ENCODE data around the gene HBG2. TPM values are rescaled to one million over a fixed set of nuclear protein-coding genes. Genes with fewer than 3 reads are reported as not detected.
A peak's percentile ranks its signal among the peaks of the same experiment; 100 is the strongest.

The HBG2 gene
- total and polyA plus RNA-seq, 9 of the 15 experiments (the other 6 are each of a cell fraction or from before 2014, with no cell fraction given), result 1,626 to 58,619 (median 10,515) TPM

GRCh38 chr11:5237420-5237819 is 17.2 kb downstream of the HBG2 start:
- H3K4me3 ChIP-seq, result no peak overlapping the region
- H3K9me1 ChIP-seq (ENCODE audit: control insufficient read depth, insufficient read depth, low read length), result no peaks in the 10 kb centered on the region
- H3K4me1 ChIP-seq (replicated peaks in 1 of 2; ENCODE audit: control insufficient read depth in 2 of 2, insufficient read depth in 2 of 2, low read length in 2 of 2), result peaks cover 11 to 47% of the 10 kb centered on the region in 2 experiments
- H3K27me3 ChIP-seq (ENCODE audit: control insufficient read depth in 2 of 2, insufficient read depth in 2 of 2, low read length in 2 of 2), result no peaks in the 10 kb centered on the region
- CTCF ChIA-PET (ENCODE audit: low intra/inter-chr PET ratio), result no interaction called here
- H3K79me2 ChIP-seq (ENCODE audit: control insufficient read depth, insufficient read depth, low read length), result peaks cover 31% of the 10 kb centered on the region
- H4K20me1 ChIP-seq (replicated peaks; ENCODE audit: control insufficient read depth, insufficient read depth, low read length), result no peaks in the 10 kb centered on the region
- H3K9ac ChIP-seq (ENCODE audit: insufficient read depth in 1 of 2, low read depth in 2 of 2, low read length in 2 of 2), result no peak overlapping the region
- H3K27ac ChIP-seq (ENCODE audit: extremely low read depth, low read depth, low read length), result no peak overlapping the region
- WGBS (ENCODE audit: insufficient coverage, low coverage, missing lambda C conversion rate), result 96% methylated on average over 2 of the region's 2 CpGs
- TF ChIP-seq NR2C1 (IDR thresholded peaks at IDR 0.05) (peak; percentile 49; the same call in 1 of the 2 replicates), NR2C1 (tag; IDR thresholded peaks at IDR 0.05) (peak; percentile 41), KDM1A (IDR thresholded peaks at IDR 0.05) (peak; percentile 61 to 64; a peak in 3 of 4 replicates), PHF8 (IDR thresholded peaks at IDR 0.05; ENCODE audit: borderline replicate concordance, low read length) (no peak)
- DNase-seq (ENCODE audit: extremely low read depth in 1 of 4, low spot score in 3 of 4) (no peak), FAIRE-seq (no peak), ATAC-seq (no peak)
- no peak overlapping the region for H2AFZ ChIP-seq (ENCODE audit: low read depth, low read length)
- POLR2A ChIA-PET, result interaction anchor here (0.7 to 1.4 kb wide), 3 partner anchors 11 to 147 kb away, joined by 3 to 5 read pairs (median 4); no protein-coding TSS in a partner anchor
- in situ Hi-C loops (cut with MboI), result no loop called here
- H3K9me3 ChIP-seq (replicated peaks; ENCODE audit: control insufficient read depth, insufficient read depth, low read depth, low read length), result no peaks in the 10 kb centered on the region
- no peaks in the 10 kb centered on the region; the same call in 2 of the 3 replicates for H3K36me3 ChIP-seq (ENCODE audit: control insufficient read depth, insufficient read depth, low read length)
- no peak overlapping the region for H3K4me2 ChIP-seq (ENCODE audit: insufficient read depth, low read length)
- BruUV-seq (replicated peaks), result no TSS peak
- intact Hi-C loops (cut with micrococcal nuclease), result no loop called here

GRCh38 chr11:5235364-5236095 is 19.1 kb downstream of the HBG2 start:
- ChIA-PET CTCF (ENCODE audit: low intra/inter-chr PET ratio) (no interaction called here), POLR2A (interaction anchor here (0.8 kb wide), 2 partner anchors 10 kb away, joined by 3 read pairs; no protein-coding TSS in a partner anchor)
- FAIRE-seq (no peak), ATAC-seq (no peak), DNase-seq (ENCODE audit: extremely low read depth in 1 of 4, low spot score in 3 of 4) (no peak)
- 73% methylated on average over 4 of the region's 5 CpGs for WGBS (ENCODE audit: insufficient coverage, low coverage, missing lambda C conversion rate)
- Histone ChIP-seq H3K36me3 (ENCODE audit: control insufficient read depth, insufficient read depth, low read length) (no peaks in the 10 kb centered on the region; the same call in 2 of the 3 replicates), H3K79me2 (ENCODE audit: control insufficient read depth, insufficient read depth, low read length) (peaks cover 12% of the 10 kb centered on the region; the same call in 1 of the 3 replicates), H3K4me3 (no peak overlapping the region), H3K9ac (ENCODE audit: insufficient read depth in 1 of 2, low read depth in 2 of 2, low read length in 2 of 2) (no peak overlapping the region; a peak in 1 of 4 replicates), H3K9me1 (ENCODE audit: control insufficient read depth, insufficient read depth, low read length) (no peaks in the 10 kb centered on the region), H3K9me3 (replicated peaks; ENCODE audit: control insufficient read depth, insufficient read depth, low read depth, low read length) (no peaks in the 10 kb centered on the region), H2AFZ (ENCODE audit: low read depth, low read length) (0 out of 2 replicates have a peak overlapping the region, but pooled peaks have one; percentile 7), H3K27ac (ENCODE audit: extremely low read depth, low read depth, low read length) (no peak overlapping the region), H4K20me1 (replicated peaks; ENCODE audit: control insufficient read depth, insufficient read depth, low read length) (no peaks in the 10 kb centered on the region), H3K4me1 (replicated peaks in 1 of 2; ENCODE audit: control insufficient read depth in 2 of 2, insufficient read depth in 2 of 2, low read length in 2 of 2) (peaks cover 11 to 48% of the 10 kb centered on the region in 2 experiments), H3K4me2 (ENCODE audit: insufficient read depth, low read length) (no peak overlapping the region), H3K27me3 (ENCODE audit: control insufficient read depth in 2 of 2, insufficient read depth in 2 of 2, low read length in 2 of 2) (no peaks in the 10 kb centered on the region)
- in situ Hi-C loops (cut with MboI), result no loop called here
- BruUV-seq (replicated peaks), result no TSS peak
- intact Hi-C loops (cut with micrococcal nuclease), result no loop called here
- TF ChIP-seq ELK3 (CRISPR knock-in tag; IDR thresholded peaks at IDR 0.05) (no peak), SMARCA5 (IDR thresholded peaks at IDR 0.05) (peak; percentile 82), ARID1B (IDR thresholded peaks at IDR 0.05) (peak; percentile 46), NCOA4 (IDR thresholded peaks at IDR 0.05; ENCODE audit: partially characterized antibody) (peak; percentile 88), CEBPZ (IDR thresholded peaks at IDR 0.05; ENCODE audit: borderline replicate concordance, low read depth, low read length) (no peak), CBX2 (IDR thresholded peaks at IDR 0.05; ENCODE audit: insufficient read depth, low read length, poor library complexity, severe bottlenecking) (no peak), TGIF2 (CRISPR knock-in tag; IDR thresholded peaks at IDR 0.05) (no peak)
